ENCODE results near the gene B3GALT4. TPM values are rescaled to one million over a fixed set of nuclear protein-coding genes. Genes with fewer than 3 reads are reported as not detected.
A peak's percentile ranks its signal among the peaks of the same experiment; 100 is the strongest.

The B3GALT4 gene
- total and polyA plus RNA-seq, 2 of the 13 experiments (the other 11 are each of a cell fraction or from before 2014, with no cell fraction given) = 0.04 to 0.27 TPM

GRCh38 chr6:33271468-33272274 is 5.3 kb upstream of the B3GALT4 start, which contains the start of the genes RPS18 and VPS52 (continued):
- TF ChIP-seq PHF21A (CRISPR knock-in tag; IDR thresholded peaks at IDR 0.05) (peak; percentile 93), HNRNPL (IDR thresholded peaks at IDR 0.05; ENCODE audit: low read depth, low read length) (peak; percentile 64; the same call in 1 of the 2 replicates), MLLT10 (CRISPR knock-in tag; IDR thresholded peaks at IDR 0.05) (no peak), ZNF460 (CRISPR knock-in tag; IDR thresholded peaks at IDR 0.05; ENCODE audit: borderline replicate concordance) (no peak; the same call in 1 of the 2 replicates), FOXJ3 (CRISPR knock-in tag; IDR thresholded peaks at IDR 0.05; ENCODE audit: borderline replicate concordance) (peak; percentile 57), ZNF562 (CRISPR knock-in tag; IDR thresholded peaks at IDR 0.05; ENCODE audit: borderline replicate concordance) (no peak), ZNF235 (CRISPR knock-in tag; IDR thresholded peaks at IDR 0.05; ENCODE audit: borderline replicate concordance) (no peak), ZNF7 (CRISPR knock-in tag; IDR thresholded peaks at IDR 0.05) (peak; percentile 31; the same call in 1 of the 2 replicates), ATF1 (CRISPR knock-in tag; IDR thresholded peaks at IDR 0.05) (peak; percentile 87), FOXA3 (CRISPR knock-in tag; IDR thresholded peaks at IDR 0.05) (peak; percentile 86), NFIC (IDR thresholded peaks at IDR 0.05; ENCODE audit: low read length) (peak; percentile 64; the same call in 1 of the 2 replicates), ZNF280D (CRISPR knock-in tag; IDR thresholded peaks at IDR 0.05) (peak; percentile 79), ZMYM3 (CRISPR knock-in tag; IDR thresholded peaks at IDR 0.05) (peak; percentile 78), ZBTB49 (CRISPR knock-in tag; IDR thresholded peaks at IDR 0.05; ENCODE audit: borderline replicate concordance) (peak; percentile 68; the same call in 1 of the 2 replicates), SRF (IDR thresholded peaks at IDR 0.05; ENCODE audit: low read depth, low read length) (peak; percentile 71), MNT (IDR thresholded peaks at IDR 0.05) (peak; percentile 69), HNF4G (IDR thresholded peaks at IDR 0.05; ENCODE audit: borderline replicate concordance, low read depth, low read length) (peak; percentile 41; the same call in 1 of the 2 replicates), HNF4G (CRISPR knock-in tag; IDR thresholded peaks at IDR 0.05; ENCODE audit: borderline replicate concordance, low read depth) (no peak; the same call in 1 of the 2 replicates), GLMP (CRISPR knock-in tag; IDR thresholded peaks at IDR 0.05; ENCODE audit: borderline replicate concordance) (no peak), ETV6 (CRISPR knock-in tag; conservative IDR thresholded peaks at IDR 0.05) (peak; percentile 38; the same call in 1 of the 2 replicates)
